ENCODE measurements around the gene DENND1A.

Gene DENND1A

DNA sequence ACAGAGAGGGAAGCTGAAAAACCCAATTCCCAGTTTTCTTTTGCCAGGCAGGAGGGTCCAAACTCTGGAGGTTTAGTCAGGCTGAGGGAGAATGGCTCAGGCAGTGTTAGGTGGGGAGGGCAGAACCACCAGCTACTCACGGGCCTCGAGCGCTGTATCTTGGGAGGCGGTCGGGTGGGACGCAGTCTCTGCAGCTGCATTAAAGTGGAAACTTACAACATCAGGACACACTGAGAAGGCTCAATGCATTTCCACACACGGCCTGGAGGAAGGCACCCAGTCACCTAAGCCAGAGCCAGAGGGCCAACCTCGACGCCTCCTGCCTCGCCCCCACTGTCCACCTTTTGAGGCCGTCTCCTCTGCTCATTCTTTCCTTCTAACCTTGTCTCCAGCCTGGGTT lies 518.3 kb downstream of the DENND1A start:
- TF ChIP-seq CTCF (IDR thresholded peaks at IDR 0.05; ENCODE audit: low read depth, low read length, missing control alignments), result no peak
- no peak for DNase-seq (ENCODE audit: low read depth)
- H3K4me3 ChIP-seq (ENCODE audit: low read depth, low read length), result no peak overlapping the region
- in situ Hi-C loops (cut with HindIII; ENCODE audit: low sequenced_read_pairs), result no loop called here

GRCh38 chr9:123411191-123411590 lies 518.7 kb downstream of the DENND1A start:
- in situ Hi-C loops (cut with HindIII; ENCODE audit: low sequenced_read_pairs), result no loop called here

DNA sequence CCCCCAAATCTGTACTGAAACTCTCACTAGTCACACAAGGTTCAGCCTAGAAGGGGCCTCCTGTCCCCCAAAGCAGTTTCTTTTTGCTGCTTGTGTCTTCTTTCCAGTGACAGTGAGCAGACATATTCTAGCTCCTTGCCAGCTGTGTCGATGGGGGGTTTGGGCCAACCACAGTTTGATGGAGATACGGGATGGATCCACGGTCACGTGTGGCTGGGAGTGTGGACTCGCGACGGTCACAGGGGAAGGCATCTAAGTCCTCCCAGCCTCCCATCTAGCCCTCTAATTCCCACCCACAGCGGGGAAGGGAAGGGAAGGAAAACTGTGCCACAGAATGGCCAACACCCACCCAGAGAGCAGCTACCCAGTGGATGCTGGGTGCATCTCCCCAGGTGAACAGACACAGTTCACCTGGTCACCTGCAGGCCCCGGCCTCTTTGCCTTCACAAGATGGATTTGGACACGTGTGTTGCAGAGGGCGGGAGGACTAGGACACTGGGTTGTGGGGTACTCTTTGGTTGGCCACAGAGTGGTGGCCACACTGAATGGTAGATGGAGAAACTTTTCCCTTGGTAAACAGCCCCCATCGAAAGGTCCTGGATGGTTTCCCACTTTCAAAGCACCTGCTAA lies 519.5 kb downstream of the DENND1A start:
- TF ChIP-seq CTCF (IDR thresholded peaks at IDR 0.05; ENCODE audit: low read depth, low read length, missing control alignments), result no peak

More at GRCh38 chr9:123411191-123411590, 518.7 kb downstream of the DENND1A start:
- TF ChIP-seq CTCF (IDR thresholded peaks at IDR 0.05; ENCODE audit: low read depth, low read length, missing control alignments), result no peak
- no peak overlapping the region for H3K4me3 ChIP-seq (ENCODE audit: low read depth, low read length)
- no peak for DNase-seq (ENCODE audit: low read depth)

DNA sequence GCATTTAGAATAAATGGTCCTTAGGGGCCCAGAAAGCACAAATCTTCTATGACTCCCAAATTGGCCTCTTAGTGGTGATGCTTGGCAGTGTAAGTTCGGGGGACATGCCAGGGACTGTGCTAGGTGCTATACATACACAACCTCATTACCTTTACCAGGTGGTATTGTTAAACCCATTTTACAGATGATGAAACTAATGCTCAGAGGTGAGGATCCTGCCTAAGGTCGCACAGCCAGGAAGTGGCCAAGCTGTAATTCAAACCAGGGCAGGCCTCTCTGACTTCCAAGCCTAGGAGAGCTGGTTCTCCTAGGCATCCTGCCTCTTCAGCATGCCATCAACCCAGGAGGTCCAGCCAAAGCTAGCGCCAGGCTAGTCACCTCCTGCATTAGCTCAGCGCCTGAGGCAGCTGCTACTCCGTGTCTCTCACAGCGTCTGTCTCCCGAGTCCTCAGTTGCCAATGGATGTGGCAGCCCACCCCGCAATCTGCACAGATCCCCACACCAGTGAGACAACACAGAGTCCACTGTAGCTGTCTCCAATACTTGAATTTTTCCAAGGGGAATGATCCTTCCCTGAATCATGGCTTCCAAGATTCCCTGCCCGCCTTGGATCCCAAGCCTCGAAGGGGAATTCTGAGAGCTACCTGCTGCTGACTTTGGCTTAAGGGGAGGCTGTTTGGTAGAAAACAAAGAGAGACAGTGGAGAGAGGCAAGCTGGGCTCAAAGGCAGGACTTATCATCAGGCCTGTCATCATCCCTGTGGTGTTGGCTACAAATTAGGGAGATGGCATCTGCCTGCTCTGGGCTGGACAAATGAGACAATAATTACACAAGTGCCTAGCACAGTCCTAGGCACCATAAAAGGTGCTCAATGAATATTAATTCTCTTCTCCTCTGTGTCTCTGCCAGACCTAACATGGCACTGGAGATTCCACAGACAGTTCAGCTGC lies 521.3 kb downstream of the DENND1A start:
- H3K4me3 ChIP-seq (ENCODE audit: low read depth, low read length), result no peak overlapping the region
- in situ Hi-C loops (cut with HindIII; ENCODE audit: low sequenced_read_pairs), result no loop called here
- DNase-seq (ENCODE audit: low read depth), result no peak
- TF ChIP-seq CTCF (IDR thresholded peaks at IDR 0.05; ENCODE audit: low read depth, low read length, missing control alignments), result no peak

More for the DNA sequence above, 519.5 kb downstream of the DENND1A start:
- DNase-seq (ENCODE audit: low read depth), result no peak
- in situ Hi-C loops (cut with HindIII; ENCODE audit: low sequenced_read_pairs), result no loop called here
- no peak overlapping the region for H3K4me3 ChIP-seq (ENCODE audit: low read depth, low read length)

- in situ Hi-C loops (cut with HindIII; ENCODE audit: low sequenced_read_pairs), result no loop called here
- H3K4me3 ChIP-seq (ENCODE audit: low read depth, low read length), result no peak overlapping the region
- TF ChIP-seq CTCF (IDR thresholded peaks at IDR 0.05; ENCODE audit: low read depth, low read length, missing control alignments), result no peak
- no peak for DNase-seq (ENCODE audit: low read depth)
Measured at GRCh38 chr9:123407217-123407851, 522.6 kb downstream of the DENND1A start.

GRCh38 chr9:123406691-123407216 lies 523.2 kb downstream of the DENND1A start:
- H3K4me3 ChIP-seq (ENCODE audit: low read depth, low read length), result no peak overlapping the region
- in situ Hi-C loops (cut with HindIII; ENCODE audit: low sequenced_read_pairs), result no loop called here
- DNase-seq (ENCODE audit: low read depth), result no peak
- no peak for TF ChIP-seq CTCF (IDR thresholded peaks at IDR 0.05; ENCODE audit: low read depth, low read length, missing control alignments)
